ENCODE measurements around the gene MYL3. TPM values are rescaled to one million over a fixed set of nuclear protein-coding genes. Genes with fewer than 3 reads are reported as not detected.

MYL3 gene
- total RNA-seq, 1 experiment from 2014 or later, result not detected

DNA sequence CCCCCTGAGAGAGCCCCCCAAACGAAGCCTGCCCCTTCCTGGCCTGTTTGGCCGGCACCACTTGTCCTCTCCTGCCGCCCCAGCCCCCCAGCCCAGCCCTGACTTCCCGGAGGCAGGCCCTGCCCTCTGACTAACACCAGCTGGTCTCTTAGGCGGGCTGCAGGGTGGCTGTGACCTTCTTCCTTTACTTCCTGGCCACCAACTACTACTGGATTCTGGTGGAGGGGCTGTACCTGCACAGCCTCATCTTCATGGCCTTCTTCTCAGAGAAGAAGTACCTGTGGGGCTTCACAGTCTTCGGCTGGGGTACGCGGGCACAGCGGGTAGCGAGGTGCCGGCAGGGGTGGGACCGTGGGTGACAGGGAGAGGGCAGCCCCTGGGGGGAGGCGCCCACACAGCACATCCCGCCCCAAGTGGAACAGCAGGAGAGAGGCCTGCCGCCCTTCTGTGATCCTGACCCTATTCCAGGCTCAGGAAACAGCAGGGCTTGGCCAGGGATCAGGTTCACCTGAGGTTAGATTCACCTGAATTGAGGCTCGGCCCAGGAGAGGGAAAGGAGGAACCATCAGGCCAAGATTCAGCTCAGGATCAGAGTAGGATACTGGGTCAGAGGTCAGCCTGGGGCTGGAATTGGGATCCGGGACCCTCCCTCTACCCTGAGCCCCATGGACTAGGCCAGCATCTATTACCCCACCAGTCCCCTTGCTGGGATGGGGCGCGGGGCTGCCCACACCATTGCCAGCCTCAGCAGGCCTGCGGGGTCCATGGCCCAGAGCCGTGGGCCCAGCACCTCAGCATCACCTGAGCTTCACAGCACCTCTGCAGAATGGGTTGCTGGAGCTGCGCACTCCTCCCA, 36.1 kb upstream of the MYL3 start:
- DNase-seq (ENCODE audit: low read depth), result no peak

DNA sequence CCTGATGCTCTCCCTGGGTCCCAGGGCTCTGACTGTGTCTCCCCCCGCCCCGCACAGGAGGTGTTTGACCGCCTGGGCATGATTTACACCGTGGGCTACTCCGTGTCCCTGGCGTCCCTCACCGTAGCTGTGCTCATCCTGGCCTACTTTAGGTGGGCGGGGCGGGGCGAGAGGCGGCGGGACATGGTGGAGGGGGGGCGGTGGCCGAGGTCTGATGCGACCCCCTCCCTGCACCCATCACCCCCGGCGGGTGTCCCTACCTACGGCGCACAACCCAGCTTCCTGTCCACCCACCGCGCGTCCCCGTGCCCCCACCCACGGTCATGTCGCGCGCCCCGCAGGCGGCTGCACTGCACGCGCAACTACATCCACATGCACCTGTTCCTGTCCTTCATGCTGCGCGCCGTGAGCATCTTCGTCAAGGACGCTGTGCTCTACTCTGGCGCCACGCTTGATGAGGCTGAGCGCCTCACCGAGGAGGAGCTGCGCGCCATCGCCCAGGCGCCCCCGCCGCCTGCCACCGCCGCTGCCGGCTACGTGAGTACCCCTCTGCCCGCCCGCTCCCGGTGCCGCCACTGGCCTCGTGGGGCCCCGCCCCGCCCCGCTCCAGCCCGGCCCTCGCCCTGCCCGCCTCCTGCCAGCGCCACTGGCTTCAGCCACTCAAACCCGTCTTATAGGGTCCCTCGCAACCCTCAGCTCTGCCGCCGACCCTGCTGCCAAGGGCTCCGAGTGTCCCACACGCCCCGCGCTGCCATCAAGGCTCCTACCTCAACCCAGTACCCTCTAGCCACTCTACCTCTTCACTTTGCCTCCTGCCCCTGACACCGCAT, 35.3 kb upstream of the MYL3 start:
- peak; percentile 65 for DNase-seq (ENCODE audit: low read depth)

DNA sequence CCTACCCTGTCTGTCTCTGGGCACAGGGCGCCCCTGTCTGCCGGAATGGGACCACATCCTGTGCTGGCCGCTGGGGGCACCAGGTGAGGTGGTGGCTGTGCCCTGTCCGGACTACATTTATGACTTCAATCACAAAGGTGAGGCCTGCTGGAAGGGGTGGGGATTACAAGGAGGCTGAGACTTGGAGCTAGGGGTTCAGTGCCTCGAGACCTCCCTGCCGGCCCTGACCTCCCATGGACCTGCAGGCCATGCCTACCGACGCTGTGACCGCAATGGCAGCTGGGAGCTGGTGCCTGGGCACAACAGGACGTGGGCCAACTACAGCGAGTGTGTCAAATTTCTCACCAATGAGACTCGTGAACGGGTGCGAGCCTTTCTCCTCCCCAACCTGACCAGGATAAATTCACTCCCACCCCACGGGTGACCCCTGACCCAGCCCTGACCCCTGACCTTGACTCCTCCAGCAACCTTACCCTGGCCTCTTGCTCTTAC, 34.6 kb upstream of the MYL3 start:
- DNase-seq (ENCODE audit: low read depth), result no peak

DNA sequence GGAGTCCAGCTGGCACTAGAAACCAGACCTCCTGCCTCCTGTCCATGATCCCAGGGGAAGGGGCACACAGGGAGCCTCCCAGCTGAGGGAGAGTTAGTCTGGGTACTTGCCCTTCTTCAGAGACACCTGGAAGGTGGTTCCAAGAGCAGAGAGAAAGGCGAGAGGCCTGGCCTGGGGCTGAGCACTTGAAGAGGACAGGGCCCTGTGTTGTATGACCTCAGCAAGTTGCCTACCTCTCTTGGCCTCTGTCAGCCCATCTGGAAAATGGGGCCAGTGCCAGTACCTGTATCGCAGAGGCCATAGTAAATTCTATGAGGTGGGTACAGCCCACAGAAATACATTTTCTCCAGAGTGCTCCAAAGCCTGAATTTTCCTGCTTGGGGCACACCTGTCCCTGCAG, 33.8 kb upstream of the MYL3 start:
- DNase-seq (ENCODE audit: low read depth), result no peak

DNA sequence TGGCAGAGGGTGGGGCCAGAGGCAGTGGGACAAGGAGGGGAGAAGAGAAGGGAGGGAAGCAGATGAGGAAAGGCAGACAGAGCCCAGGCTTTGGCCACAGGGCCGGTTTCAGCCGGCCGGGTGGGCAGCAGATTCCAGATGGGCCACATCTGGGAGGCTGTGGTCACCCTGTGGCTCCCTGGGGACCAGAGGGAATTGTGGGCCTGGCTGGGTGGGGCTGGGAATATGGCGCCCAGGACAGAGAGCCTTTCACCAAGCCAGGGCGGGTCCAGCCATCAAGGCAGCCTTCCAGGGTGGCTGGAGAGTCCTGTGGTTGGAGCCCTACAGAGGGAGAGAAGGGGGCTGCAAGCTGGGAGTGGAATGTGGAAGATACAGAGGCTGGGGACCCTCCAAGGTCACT, 33.1 kb upstream of the MYL3 start:
- no peak for DNase-seq (ENCODE audit: low read depth)

DNA sequence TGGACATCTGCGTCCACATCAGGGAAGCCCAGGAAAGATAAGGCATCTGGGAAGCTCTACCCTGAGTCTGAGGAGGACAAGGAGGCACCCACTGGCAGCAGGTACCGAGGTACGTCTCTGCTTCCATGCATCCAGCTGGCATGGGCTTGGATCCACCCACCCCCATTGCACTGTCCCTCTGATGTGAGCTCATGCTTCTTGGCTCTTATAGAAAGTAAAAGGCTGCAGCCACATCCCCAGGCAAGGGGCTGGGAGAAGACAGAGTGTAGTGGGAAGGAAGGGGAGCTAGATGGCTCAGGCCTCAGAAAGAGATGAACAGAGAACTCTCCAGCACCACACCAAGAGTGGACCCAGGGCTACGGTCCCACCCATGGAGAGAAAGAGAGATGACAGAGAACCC, 32.5 kb upstream of the MYL3 start:
- DNase-seq (ENCODE audit: low read depth), result no peak

DNA sequence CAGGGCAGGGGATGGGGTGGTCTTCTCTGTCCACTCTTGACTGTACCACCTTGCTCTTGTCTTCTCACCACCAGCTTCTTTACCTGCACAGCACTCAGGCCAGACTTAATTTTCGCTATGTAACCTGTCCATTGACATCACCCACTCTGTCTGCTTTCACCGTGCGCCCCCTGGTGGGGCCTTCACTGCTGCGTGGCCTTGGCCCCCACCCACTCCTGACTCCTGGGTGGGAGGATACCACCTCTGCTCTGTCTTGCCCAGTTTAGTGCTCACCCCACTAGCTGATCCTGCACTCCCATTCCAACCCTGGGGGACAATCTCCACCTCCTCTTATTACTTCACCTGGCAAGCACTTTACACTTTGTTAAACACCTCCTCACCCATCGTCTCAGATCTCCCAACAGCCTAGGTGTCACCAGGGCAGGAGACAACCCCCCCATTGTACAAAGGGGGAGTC, 32.0 kb upstream of the MYL3 start:
- DNase-seq (ENCODE audit: low read depth), result no peak

DNA sequence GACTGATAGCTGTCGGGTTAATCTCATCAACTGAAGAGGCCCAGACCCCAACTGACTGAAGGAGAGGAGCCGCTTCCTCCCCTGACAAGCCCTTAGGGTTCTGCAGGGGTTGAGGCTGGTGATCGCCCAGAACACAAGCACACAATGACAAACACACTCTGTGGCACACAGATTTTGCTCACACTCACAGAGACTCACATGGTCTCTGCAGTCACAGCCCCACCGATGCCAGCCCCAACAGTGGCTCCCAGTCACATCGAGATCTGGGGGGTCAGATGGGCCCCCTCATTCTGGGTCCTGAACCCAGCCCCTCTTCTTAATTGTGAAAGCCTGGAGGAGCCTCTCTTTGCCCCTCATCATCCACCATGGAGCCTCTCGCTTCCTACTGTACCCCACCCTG, 31.0 kb upstream of the MYL3 start:
- no peak for DNase-seq (ENCODE audit: low read depth)

DNA sequence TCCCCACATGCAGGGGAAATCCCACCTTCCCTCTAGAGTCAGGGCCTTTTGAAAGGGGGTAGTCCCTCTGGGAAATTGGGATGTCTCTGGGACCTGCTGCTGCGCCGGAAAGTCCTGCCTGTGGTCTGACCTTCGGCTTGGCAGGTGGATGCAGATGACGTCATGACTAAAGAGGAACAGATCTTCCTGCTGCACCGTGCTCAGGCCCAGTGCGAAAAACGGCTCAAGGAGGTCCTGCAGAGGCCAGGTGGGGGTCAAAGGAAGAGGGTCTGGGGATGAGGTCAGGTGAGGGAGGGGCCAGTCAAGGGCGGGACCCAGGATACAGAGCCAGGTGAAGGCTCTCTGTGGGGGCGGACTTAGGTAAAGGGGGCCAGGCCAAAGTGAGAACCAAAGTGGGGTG, 30.5 kb upstream of the MYL3 start:
- DNase-seq (ENCODE audit: low read depth), result no peak

DNA sequence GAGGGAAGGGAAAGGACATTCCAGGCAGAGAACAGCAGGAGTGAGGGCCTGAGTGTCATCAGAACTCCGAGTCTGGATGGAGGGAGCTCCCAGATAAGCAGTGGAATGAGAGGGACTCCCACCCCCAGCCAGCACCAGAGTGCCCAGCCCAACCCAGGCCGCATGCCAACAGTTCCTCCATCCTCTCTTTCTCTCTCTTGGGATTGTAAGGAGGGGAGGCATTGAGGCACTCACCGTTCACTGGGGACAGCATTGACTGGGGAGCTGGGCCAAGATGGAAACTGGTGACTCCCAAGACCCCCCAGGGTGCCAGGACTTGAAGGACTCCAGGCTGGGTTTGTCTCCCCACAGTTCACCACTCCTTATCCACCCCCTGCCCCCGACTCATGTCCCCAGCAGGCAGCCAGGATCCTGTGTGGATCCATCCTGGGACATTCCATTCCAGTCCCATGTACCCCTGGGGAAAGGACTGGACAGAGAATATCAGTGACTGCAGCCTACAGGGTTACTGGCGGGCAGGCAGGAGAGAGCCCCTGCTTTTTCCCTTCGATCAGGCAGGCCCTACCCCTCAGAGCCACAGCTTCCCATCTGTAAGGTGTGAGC, 30.0 kb upstream of the MYL3 start:
- DNase-seq (ENCODE audit: low read depth), result no peak

DNA sequence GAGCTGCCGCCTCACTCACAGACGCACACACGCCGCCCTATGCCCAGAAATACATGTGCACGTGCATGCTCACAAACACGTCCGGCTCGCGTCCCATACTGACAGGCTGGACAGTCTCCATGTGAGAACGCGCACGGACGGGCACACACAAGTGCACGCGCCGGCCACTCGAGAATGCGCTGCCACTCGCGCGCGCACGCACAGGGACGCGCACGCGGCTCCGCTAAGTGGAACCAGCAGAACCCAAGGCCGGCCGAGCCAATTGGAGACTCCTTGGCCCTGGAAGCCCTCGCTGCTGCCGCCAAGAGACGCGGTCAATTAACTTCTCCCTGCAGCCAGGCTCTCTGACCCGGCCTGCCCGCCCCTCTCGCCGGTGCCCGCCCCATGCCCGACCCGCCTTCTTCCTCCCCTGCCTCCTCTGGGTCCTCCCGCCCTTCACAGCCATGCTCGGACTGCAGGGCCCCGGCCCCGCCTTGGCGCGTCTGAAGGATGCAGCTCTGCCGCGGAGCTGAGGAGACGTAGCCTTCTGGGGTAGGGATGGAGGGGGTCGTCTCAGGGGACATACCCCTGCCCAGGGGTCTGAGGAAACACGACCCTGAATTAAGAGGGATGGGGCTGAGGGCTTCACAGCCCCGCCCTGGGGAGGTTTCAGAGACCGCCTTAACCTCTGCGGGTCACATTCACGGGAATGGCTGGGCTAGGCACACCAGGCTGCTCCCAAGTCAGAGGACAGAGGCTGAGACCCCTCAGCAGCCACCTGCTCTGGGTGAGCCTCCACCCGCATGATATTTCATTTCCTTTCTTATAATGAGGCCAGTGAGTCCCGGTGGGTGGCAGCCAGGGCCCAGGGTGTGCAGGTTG, 29.3 kb upstream of the MYL3 start:
- DNase-seq (ENCODE audit: low read depth), result peak; percentile 74

DNA sequence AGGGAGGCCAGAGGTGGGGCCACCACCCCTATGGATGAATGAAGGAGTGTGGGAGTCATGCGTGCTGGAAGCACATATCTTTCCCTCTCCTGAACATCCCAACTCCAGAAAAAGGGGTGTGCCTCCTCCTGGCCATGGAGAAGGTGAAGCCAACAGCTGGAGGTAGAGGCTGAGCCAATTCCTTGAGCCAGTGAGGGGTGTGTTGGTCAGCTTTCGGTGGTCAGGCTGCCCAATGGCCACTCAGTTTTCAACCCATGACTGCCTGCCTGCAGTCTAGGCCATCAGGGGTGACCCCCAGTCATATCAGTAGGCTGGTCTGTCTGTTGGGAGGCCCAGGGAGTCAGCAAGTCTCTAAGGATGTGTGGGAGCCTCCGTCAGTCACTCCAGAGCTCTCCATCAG, 27.9 kb upstream of the MYL3 start:
- no peak for DNase-seq (ENCODE audit: low read depth)

DNA sequence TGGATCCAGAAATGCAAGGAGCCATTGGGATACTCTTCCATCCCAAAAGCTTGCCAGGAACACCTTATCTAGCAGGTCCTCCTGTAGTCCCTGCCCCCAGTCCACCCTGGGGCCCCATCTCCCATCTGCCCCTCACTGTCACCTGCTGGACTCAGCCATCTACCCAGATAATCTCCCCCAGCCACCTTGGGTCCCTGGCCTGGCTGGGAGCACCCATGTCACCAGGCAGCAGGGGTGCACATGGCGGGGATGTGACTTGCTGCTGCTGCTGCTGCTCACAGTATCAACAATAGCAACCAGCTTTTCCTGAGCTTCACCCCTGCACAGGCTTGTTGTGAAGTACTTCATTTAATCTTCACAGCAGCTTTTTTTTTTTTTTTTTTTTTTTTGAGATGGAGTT, 26.9 kb upstream of the MYL3 start:
- DNase-seq (ENCODE audit: low read depth), result no peak

DNA sequence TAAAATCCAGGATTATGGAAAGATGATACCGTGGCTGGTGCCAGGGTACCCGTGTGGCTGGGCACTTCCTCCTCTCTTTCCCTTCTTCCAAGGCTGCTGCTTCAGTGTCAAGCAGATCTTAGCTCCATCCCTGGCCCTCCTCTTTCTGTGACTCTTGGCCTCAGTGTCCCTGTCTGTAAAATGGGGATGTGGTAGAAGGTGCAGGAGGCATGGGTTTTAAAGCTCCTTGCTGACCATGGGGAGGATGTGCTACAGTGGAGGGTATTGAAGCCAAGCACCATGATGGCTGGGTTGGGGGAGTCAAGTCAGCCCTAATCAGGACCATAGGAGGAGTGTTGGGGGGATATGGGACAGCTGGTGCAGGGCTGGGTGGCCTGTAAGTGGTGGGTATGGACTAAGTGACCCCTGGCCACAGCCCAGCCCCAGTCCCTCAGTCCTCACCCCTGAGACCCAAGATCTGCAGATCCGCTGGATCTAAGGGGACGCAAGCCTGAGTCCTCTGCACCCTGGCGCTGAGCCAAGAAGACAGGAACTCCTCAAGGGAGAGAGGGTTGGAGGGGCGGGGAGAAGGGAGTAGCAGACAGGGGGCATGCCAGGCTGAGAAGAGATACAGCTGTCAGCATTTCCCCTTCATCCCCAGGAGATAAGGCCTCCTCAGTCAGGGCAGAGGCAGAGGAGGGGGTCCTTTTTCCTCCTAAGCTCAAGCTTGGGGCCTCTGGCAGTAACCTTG, 26.3 kb upstream of the MYL3 start:
- DNase-seq (ENCODE audit: low read depth), result no peak

DNA sequence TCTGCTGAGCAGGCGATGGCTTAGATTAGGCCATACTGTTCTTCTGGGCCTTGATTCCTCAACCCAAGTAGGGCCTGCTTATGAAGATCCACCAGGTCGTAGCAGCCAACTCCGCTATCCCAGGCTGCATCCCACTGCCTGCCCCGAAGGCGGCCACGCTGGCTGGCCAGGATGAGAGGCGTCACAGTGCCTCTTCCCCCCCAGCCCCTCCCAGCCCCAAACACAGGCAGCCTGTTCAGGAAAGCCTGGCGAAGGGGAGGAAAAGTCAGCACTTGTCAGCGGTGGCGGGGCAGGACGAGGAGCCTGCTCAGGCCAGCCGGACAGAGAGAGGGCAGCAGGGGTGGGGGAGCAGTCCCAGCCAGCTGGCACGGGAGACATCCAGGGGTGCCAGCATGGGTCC, 25.5 kb upstream of the MYL3 start:
- DNase-seq (ENCODE audit: low read depth), result no peak

DNA sequence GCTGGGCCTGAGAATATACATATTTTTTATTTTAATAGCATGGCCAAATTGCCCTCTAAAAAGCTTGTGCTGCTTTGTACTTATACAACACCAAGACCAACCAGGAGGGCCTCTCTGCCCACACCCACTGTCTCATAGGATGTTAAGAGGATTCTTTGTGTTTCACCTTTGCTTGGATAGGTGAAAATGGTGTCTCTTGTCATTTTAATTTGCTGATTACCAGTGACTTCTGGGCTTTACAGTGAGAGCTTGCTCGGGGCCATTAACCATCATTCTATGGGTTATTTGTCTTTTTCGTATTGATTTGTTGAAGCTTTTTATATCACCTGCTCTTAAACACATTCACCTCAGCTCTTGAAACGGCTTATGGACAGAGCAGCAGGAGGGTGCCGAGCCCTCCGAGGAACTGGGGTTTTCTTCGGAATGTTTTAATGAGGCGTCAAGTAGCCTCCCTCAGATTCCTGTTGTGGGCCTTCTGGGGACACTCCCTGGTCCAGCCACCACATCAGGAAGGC, 24.8 kb upstream of the MYL3 start:
- no peak for DNase-seq (ENCODE audit: low read depth)

DNA sequence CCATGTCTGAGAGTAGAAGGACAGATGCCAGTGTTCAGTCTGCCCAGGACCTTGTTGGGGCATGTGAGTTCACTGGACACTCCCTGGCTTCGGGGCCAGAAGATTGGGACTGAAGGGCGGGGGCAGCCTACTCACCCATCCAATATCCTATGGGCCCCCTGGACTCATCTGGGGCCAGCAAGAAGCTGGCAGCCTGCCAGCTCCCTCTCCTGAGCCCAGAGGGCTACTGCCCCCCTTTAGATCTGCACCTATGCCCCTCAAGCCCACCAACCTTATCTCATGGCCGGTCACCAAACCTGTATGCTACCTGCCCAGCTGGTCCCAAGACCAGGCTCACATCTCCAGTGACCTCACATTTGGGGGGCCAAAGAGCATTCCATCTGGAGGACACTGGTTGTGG, 22.4 kb upstream of the MYL3 start:
- DNase-seq (ENCODE audit: low read depth), result no peak

DNA sequence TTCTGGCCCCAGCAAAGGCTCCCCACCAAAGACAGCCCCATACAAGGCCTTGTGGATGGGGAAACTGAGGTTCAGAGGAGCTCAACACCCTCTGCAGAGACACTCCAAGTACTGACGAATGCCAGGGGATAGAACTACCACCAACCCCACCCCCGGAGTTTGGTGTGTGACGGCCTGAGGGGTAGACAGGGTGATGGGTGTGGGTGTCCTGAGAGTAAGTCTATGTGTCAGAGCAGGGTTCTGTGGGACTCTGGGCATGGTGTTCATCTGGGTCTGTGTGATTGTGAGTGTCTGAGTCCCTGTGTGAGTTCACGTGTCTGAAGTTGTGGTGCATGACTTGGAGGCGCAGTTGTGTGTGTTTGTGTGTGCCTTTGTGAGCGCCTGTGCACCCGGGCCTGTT, 21.7 kb upstream of the MYL3 start:
- DNase-seq (ENCODE audit: low read depth), result no peak

DNA sequence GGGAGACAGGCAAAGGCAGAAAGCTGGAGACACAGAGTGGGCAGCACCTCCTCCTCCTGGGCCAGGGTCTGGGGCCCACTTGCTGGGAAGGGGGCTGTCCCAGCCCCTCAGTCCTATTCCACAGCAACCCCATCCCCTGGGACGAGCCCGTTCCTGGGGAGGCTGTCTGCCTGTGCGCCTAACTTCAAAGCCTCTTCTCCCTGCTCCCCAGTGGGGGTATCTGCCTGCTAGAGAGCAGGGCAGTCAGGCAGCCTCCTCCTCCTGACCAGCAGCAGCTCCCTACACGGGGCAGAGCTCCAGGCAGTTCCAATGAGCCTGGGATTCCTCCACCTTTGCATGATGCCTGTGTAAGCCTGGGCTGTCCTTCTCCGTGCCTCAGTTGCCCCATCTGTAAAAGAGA, 21.2 kb upstream of the MYL3 start:
- DNase-seq (ENCODE audit: low read depth), result no peak

DNA sequence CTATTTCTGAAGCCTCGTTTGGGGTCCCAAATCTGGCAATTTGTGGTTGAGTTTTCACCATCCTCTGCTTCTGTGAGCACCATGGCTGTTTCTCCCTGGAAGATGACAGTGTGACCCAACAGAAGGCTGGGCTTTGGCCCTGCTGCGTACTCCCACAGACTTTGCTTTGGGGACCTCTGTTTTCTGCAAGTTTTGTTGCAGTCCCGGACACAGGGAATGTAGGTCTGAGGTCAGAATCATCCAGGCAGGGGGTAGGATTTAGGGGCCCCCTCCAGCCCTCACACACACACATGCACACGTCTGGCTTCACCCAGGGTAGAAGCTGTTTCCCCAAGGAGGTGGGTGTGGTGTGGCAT, 20.6 kb upstream of the MYL3 start:
- DNase-seq (ENCODE audit: low read depth), result no peak

Data from LHCN-M2 (cell line).